ENCODE data around the gene CERK.

CERK gene

DNA sequence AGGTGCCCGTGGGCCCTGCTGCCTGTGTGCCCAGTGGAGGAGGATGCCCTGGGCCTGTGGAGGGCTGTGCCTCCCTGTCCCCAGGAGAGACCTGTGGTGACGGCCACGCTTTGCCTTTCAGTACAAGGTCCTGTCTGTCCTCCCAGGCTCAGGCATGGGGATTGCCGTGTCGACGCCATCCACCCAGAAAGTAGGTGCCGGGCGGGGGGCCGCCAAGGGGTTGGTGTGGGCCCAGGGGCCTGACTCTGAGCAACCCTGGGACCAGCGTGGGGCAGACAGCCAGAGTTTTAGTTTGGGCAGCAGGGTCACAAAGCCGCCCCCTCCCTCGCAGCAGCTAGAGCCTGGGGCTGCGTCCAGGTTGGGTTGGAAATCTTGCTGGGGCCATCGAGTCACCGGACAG lies 61.6 kb downstream of the CERK start:
- no peak for DNase-seq

DNA sequence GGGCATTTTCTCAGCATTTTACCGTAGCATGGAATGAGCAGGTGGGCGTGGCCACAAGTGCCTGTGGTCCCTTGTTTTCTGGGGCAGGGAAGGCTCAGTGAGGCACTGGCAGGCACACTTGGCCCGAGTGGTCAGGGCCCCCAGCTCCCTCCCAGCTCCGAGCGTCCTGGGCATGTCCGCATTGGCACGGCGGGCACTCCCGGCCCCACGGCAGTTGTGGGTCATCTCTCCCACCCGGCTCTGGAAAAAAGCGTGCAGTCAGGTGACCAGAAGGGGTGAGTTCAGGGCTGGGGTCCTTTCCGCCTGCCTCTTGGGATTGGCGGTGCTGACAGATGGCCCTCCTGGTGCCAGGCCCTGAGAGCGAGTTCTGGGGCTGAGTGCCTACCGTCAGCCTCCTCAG lies 62.1 kb downstream of the CERK start:
- no peak for DNase-seq

DNA sequence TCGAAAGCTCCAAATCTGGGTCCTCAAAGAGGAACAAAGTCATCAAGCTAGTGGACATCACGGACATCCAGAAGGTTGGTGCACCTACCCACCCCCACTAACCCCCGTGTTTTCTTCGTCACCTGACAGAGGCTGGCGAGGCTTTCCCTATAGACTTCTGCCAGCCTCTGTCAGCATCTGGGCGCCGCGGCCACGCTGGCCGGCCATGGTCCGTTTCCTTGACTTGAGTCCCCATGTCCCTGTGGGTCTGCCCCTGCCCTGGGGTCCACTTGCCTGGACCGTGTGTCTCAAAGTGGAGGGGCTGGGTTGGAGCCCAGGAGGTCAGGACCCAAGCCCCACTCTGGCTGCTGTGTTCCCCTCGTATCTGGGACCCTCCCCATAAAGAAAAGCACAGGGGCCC lies 62.6 kb downstream of the CERK start:
- DNase-seq = no peak

DNA sequence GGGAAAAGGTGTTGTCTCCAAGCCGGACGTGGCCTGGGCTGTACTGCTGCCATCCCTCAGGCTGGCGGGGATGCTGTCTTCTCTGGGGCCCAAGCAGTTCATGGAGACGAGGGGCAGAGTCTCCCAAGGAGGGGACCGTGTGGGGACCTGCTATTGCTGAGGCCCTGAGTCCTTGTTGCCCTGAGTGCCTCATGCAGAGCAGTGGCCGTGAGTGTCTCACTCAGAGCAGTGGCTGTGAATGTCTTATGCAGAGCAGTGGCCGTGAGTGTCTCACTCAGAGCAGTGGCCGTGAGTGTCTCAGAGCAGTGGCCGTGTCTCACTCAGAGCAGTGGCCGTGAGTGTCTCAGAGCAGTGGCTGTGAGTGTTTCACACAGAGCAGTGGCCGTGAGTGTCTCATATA lies 63.1 kb downstream of the CERK start:
- no peak for DNase-seq

DNA sequence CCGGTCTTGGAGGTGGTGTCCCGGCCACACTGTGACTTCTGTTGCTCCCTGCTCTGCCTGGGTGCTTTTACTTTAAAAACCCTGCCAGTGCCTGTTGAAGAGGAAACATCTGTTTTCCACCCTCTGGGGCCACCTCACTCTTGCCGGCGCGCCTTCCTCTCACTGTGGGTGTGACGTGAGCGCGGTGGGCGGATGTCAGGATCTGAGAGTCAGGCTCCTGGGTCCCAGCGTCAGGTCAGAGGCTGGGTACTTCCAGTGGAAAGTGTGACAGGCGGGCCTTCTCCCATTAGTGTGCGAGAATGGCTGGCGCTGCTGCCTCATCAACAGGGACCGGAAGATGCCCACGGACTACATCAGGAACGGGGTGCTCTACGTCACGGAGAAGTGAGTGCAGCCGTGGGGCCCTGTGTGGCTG lies 63.7 kb downstream of the CERK start:
- DNase-seq = no peak

DNA sequence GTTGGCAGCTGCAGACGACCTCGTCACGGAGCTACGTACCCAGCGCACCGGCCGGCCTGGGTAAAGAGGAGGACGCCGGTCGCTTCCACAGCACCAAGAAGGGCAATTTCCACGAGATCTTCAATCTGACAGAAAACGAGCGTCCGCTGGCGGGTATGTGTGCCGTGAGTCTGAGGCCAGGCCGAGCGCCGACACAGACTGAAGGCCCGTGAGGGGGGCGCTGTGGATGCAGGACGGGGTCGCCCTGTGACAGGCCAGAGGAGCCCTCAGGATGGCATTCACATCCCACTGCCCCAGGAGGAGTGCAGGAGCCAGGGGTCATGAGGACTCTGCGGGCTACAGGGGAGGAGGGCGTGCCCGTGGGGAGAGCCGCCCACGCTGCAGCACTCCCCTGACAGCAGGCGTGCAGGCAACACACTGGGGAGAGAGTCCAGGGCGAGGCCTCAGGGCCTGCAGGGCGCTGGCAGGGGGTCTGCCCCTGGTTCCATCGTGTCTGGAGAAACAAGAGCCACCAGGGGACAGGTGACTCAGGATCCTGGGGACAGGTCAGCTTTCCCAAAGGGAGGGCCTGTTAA lies 64.3 kb downstream of the CERK start:
- no peak for DNase-seq

DNA sequence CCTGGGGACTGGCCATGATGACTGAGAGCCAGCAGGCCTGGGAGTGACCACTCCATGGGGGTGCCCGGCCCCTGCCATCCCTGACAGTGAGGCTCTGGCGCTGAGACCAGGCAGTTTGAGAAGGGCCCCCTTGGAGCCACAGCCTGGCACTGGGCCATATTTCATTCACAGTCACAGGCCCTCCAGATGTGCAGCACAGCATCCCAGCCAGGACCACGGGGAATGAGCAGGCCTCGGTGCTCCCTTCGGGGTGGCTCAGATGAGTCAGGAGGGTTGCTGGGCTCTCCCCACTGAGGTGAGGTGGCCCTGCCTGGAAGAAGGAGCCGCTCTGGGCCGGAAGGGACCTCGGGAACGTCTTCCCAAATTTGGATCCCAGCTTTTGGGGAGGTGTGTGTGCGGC lies 64.8 kb downstream of the CERK start:
- no peak for DNase-seq

DNA sequence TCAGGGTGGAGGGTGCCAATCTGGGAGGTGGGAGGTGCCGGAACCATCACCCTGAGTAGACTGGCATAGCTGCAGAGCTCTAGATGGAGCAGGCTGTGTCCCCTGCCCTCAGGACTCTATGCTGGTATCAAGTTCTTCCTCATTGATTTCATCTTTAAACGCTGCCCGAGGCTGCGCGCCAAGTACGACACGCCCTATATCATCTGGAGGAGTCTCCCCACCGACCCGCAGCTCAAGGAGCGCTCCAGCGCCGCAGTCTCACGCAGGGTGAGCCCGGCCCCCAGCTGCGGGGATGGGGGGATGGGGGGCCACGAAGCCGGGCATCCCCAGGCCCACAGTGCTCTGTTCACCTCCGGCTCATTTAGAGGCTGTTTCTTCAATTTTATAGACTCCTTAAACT lies 65.3 kb downstream of the CERK start:
- peak; percentile 73 for DNase-seq

DNA sequence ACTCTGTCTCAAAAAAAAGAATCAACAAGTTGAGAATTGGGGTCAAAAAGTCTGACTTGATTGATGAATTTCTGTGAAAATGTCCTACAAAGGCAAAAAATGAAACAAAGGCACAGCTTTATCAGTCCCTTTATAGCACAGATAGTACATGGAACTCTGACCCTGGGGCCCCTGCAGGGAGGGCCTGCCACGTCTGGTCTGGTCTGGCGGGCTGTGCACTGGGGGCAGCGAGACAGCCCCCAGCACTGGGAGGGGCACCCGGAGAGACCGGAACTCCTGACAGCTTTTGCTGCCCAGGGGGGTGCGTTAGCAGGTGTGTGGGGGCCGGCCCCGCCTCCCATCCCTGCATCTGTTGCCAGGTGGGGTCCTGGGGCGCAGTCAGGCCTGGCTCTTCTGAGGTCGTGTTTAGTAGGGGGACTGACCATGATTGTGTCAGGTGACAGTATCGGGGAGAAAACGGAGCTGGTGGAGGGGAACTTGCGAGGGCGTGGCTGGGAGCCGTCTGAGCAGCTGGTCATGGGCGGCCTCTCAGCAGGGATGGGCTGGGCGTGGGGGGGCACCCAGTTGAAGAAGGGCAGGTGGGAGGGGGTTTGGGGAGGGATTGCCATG lies 66.1 kb downstream of the CERK start:
- no peak for DNase-seq

DNA sequence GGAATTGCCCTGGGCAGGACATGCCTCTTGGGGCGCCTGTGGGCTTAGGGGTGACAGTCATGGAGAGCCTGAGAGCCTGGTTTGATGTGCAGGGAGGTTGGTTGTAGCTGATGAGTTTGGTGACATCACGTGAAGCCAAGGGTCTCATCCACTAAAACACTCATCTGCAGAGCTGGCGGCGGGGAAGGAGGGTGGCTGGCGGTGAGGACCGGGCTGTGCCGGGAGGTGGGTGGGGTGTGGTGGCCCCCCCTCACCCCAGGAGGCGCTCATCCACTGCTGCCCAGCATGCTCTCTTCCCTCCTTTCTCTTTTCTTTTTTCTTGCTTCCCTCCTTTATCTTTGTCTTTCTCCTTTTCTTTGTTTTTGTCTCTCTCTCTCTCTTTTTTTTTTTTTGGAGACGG lies 68.9 kb downstream of the CERK start:
- no peak for DNase-seq

DNA sequence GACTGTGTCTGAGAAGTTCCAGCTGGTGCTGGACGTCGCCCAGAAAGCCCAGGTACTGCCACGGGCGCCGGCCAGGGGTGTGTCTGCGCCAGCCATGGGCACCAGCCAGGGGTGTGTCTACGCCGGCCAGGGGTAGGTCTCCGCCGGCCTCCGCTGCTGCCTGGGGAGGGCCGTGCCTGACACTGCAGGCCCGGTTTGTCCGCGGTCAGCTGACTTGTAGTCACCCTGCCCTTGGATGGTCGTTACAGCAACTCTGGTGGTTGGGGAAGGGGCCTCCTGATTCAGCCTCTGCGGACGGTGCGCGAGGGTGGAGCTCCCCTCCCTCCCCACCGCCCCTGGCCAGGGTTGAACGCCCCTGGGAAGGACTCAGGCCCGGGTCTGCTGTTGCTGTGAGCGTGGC lies 69.9 kb downstream of the CERK start:
- no peak for DNase-seq

DNA sequence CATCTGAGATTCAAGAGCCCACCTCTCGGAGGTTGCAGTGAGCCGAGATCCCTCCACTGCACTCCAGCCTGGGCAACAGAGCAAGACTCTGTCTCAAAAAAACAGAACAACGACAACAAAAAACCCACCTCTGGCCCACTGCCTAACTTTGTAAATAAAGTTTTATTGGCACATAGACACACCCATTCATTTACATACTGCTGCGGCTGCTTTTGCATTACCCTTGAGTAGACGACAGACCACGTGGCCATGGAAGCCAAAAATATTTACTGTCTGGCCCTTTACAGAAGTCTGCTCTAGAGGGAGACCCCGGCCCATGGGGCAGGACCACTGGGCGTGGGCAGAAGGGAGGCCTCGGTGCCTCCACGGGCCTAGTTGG lies 70.8 kb downstream of the CERK start:
- no peak for DNase-seq

DNA sequence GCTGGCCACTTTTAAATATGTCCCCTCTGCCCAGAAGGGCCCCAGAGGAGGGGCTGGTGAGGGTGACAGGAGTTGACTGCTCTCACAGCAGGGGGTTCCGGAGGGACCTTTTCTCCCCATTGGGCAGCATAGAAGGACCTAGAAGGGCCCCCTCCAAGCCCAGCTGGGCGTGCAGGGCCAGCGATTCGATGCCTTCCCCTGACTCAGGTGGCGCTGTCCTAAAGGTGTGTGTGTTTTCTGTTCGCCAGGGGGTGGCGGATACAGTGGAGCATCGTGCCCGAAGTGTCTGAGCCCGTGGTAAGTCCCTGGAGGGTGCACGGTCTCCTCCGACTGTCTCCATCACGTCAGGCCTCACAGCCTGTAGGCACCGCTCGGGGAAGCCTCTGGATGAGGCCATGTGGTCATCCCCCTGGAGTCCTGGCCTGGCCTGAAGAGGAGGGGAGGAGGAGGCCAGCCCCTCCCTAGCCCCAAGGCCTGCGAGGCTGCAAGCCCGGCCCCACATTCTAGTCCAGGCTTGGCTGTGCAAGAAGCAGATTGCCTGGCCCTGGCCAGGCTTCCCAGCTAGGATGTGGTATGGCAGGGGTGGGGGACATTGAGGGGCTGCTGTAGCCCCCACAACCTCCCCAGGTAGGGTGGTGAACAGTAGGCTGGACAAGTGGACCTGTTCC lies 71.3 kb downstream of the CERK start:
- no peak for DNase-seq

DNA sequence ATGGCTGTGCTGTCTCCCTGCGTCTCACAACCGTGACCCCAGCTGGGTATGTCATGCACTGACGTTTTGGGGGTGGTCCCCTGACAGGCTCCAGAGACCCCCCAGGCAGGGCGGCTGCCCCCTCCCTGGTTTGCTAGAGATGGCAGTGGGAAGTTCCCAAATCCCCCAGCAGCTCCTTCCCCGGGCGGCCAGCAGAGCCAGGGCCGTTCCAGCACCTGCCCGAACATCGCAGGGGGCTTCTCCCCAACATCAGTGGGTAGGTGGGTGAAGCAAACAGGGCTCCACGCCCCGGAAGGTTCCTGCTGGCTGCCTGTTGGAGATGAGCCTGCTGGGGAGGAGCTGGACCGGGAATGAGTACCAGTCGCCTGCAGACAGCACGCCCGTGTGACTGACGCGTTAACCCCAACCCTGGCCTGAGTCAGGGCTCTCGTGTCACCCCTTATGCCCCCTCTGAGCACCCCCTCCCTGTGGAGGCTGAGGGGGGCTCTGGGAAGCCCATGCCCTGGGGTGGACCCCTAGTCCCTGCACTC lies 72.2 kb downstream of the CERK start:
- DNase-seq = no peak

DNA sequence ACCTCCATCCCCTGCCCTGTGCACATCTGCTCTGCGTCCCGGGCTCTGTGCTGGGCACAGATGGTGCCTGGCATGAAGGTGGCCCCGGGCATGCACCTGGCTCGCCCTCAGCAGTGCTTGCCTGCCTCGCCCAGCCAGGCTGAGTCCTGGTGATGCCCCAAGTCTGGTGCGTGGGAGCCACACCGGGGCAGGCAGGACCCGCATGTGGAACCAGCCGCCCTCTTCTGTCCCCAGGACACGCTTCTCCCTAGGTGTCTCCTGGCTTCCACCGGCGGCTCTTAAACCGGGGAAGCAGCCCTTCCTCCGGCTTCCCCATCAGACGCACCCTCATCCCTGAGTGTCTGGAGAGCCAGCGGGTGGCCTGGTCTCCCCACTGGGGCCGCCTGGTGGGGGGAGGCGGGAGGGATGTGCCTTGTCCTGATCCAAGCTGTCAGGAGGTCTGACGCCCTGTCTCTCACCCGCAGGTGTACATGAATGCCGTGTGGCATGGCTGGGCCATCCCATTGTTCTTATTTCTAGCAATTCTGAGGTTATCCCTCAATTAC lies 72.8 kb downstream of the CERK start:
- DNase-seq = no peak

DNA sequence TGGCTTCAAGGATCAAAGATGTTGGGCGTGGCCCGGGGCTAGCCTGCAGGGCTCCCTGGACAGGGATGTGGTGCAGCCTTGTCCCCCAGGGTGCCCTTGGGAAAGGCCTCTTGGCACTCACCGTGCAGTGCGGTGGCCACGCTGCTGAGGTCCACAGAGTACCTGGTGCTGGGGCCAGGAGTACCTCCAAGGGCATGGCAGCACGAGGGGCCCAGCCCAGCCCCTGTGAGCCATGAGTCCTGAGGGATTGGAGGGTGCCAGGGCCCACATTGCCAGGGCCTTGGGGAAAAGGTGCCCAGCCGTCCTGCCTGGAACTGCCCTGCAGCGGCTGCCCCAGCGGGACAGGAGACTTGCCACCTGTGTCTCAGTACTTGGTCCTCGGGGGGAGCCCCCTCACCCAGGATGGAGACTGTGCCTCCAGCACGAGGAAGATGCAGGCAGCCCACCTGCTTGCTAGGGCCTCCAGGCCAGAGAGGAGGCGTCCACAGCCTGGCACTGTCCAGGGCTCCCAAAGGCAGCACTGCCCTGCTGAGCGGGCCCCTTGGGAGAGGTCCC lies 73.7 kb downstream of the CERK start:
- DNase-seq = no peak

DNA sequence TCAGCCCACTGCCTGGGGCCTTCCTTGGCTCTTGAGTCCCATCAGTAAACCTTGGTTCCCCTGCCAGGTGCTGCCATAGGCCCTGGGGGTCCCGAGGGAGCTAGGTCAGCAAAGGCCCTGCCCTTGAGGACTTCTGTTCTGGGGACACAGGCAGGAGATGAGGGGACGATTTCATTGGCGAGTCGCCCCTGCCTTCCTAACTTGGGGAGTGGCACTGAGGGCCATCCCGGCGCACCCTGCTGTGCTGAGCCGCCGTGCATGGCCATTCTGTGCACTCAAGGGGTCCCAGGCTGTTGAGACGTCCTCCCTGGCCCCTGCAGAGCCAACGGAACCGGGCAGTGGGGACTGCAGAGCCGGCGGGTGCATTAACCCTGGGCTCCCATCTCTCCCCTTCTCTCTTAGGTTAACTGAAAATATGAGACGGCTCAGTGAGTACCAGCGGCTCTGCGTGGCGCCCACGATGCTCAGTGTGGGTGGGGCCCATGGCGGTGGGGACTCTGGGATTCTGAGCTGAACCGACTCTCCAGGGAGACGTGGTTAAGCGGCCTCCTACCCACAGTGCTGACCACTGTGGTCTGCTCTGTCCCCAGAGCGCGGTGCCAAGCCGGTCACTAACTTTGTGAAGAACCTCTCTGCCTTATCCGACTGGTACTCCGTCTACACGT lies 74.5 kb downstream of the CERK start:
- no peak for DNase-seq

DNA sequence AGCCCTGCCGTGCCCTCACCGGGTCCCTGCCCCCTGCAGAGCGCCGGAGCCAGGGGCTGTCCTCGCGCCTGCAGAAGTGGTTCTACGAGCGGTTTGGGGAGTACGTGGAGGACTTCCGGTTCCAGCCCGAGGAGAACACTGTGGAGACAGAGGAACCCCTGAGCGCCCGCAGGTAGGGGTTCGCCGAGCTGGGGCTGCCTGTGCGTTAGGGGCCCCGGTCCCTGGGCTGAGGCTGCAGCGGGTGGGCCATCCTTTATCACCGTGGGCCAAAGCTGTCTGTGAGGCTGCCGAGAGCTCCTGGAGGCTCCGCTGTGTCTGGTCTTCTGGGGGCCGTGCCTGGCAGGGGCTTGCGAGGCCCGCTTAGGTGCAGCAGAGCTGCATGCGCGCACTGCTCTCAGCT lies 75.1 kb downstream of the CERK start:
- DNase-seq = no peak

DNA sequence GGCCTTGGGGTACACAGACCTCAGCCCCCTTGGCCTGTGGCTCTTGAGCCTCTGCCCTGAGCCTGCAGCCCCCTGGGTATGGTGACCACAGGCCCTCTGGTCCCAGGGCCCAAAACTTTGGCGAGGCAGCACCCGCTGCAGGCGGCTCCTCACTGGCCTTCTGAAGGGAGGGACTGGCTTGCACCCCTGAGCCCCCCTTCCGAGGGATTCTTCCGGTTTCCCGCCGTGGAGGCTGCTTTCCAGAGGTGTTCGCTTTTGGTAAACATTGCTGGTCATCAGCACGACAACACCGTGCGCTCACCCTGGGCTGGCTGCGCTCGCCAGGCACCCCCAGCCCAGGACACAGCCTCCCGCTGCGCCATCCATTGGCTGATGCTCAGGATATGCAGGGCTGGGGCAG lies 75.8 kb downstream of the CERK start:
- no peak for DNase-seq

DNA sequence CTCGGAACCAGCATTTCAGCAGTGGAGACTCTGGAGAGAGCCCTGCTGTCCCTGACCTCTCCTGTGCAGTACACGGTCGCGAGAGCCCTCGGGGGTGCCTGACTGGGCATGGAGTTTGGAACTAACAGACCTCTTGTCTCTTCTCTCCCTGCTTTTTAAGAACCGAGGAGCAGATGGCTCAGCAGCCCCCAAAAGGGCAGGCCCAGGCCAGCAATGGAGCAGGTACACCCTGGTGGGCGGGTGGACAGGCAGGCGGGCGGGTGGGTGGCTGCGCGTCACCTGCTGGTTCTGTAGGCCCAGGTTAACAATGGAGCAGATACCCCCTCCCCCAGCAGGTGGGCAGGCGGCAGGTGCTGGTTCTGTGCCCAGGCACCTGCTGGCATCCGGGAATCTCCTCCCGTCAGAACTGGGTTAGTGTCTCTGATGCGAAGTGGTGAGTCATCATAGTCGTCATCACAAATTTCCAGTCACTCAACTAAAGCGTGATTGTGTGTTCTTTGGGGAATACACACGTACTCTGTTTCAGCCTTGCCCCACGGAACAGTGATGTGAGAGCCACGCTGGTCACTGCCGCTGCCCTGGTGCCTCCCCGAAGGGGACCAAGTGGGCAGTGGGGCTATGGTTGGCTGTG lies 76.7 kb downstream of the CERK start:
- DNase-seq = peak; percentile 39

DNA sequence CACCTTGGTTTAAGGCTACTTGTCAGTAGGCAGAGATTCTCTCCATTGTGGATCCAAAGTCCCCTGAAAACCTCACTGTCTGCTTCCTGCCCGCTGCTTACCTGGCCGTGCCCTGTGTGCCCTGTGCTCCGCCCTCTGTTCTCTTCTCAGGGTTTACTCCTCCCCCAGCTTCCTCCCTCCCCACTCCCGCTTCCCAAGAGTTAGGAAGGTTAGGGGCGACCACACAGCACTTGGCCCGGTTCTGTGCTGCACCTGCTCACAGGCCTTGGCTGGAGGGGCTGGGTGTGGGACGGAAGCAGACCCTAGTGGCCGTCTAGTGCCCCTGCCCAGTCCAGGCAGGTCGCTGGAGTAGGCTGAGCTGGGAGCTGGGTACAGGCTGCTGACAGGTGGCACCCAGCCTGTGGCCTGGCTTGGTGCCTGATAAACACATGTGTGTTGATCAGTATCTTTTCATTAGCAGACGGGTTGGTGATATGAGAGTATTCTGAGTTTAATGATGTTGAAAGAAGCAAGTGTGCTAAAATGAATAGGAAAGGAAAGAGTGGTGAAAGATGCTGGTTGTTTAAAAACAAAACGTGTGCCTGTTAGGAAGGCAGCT lies 77.3 kb downstream of the CERK start:
- peak; percentile 91 for DNase-seq

DNA sequence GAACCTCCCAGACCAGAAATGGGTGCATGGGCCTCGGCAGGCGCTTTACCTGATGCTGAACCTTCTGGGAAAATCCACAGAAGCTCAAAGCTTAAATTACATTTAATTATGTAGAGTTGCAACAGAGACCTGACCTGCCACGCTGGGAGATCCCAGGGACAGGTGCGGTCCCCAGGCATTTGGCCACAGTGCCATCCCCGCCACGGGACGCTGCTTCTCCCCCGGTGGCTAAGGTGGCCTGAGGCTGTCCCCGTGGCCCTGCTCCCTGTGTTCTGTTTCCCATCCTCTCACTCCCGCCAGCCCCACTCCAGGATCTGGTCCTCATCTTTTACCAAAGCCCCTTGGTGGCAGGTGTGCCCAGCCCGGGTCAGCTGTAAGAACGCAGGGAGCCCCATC lies 78.3 kb downstream of the CERK start:
- no peak for DNase-seq
